OCI-LY1 (cell line): ENCODE data around the gene NUTM2E.
"Not testable (repeated sequence)": the region's sequence is repeated elsewhere in the genome, so short reads cannot be mapped to it uniquely, and the experiment has no call there.

Experiments
- H2AFZ ChIP-seq: fragments of 200-600 bp; sonication (generic), shearing (Covaris generic); 2 replicates; pipeline ENCODE4 v1.6.0; 2014; ENCODE audit warnings: antibody characterized with exemption, mild to moderate bottlenecking, low read length
- H3F3A ChIP-seq: fragments of 200-600 bp; sonication (generic), shearing (Covaris generic); 2 replicates; pipeline ENCODE4 v1.6.0; 2014; ENCODE audit warnings: mild to moderate bottlenecking, antibody characterized with exemption, low read length, moderate library complexity; ENCODE audit not compliant: insufficient read depth
- H3K27ac ChIP-seq: fragments of 200-600 bp; sonication (generic); 2 replicates; pipeline ENCODE4 v1.5.1; 2014; ENCODE audit warnings: low read length, mixed run types, mild to moderate bottlenecking, low read depth; ENCODE audit not compliant: poor library complexity, severe bottlenecking
- H3K27me3 ChIP-seq: fragments of 200-600 bp; sonication (generic); 2 replicates; pipeline ENCODE4 v1.6.0; 2014; ENCODE audit warnings: antibody characterized with exemption, mild to moderate bottlenecking, low read length, moderate library complexity; ENCODE audit not compliant: insufficient read depth
- H3K36me3 ChIP-seq: fragments of 200-600 bp; sonication (generic); 2 replicates; pipeline ENCODE4 v1.6.1; 2014; ENCODE audit warnings: mild to moderate bottlenecking, antibody characterized with exemption, low read length, moderate library complexity, mixed read lengths; ENCODE audit not compliant: insufficient read depth
- H3K4me1 ChIP-seq: fragments of 200-600 bp; sonication (generic); 2 replicates; pipeline ENCODE4 v1.5.1; 2014; ENCODE audit warnings: mild to moderate bottlenecking, low read length, moderate library complexity; ENCODE audit not compliant: insufficient read depth, severe bottlenecking
- H3K4me2 ChIP-seq: fragments of 200-600 bp; sonication (generic), shearing (Covaris generic); 2 replicates; pipeline ENCODE4 v1.6.1; 2014; ENCODE audit warnings: low read length
- H3K4me3 ChIP-seq: fragments of 200-600 bp; sonication (generic); 2 replicates; pipeline ENCODE4 v1.5.1; 2014; ENCODE audit warnings: low read length, low read depth, mild to moderate bottlenecking, mixed read lengths; ENCODE audit not compliant: poor library complexity, severe bottlenecking
- H3K79me2 ChIP-seq: fragments of 200-600 bp; shearing (Covaris generic); 2 replicates; pipeline ENCODE4 v1.6.1; 2016; ENCODE audit warnings: mixed run types, low read length, mixed read lengths; ENCODE audit not compliant: insufficient read depth
- H3K9ac ChIP-seq: fragments of 200-600 bp; sonication (generic), shearing (Covaris generic); 2 replicates; pipeline ENCODE4 v1.6.1; 2014; ENCODE audit warnings: mild to moderate bottlenecking, low read length, mixed read lengths
- H3K9me2 ChIP-seq: fragments of 200-600 bp; sonication (generic), shearing (Covaris generic); 2 replicates; pipeline ENCODE4 v1.6.1; 2014; ENCODE audit warnings: low read depth, mild to moderate bottlenecking, low read length, mixed read lengths
- H3K9me3 ChIP-seq: fragments of 200-600 bp; shearing (Covaris generic); 2 replicates; pipeline ENCODE4 v1.6.1; 2014; ENCODE audit warnings: low read length, mixed read lengths
- H4K20me1 ChIP-seq: fragments of 200-600 bp; sonication (generic), shearing (Covaris generic); 2 replicates; pipeline ENCODE4 v1.6.0; 2016; ENCODE audit warnings: mild to moderate bottlenecking, low read length; ENCODE audit not compliant: insufficient read depth

Gene NUTM2E

GRCh38 chr10:79868023-79868422, 41.5 kb downstream of the NUTM2E start:
- not testable (repeated sequence) for H3K4me2 ChIP-seq, H3F3A ChIP-seq, H3K9ac ChIP-seq, H3K9me3 ChIP-seq, H3K4me1 ChIP-seq, H3K27me3 ChIP-seq, H3K27ac ChIP-seq, H4K20me1 ChIP-seq, H3K79me2 ChIP-seq, H2AFZ ChIP-seq, H3K4me3 ChIP-seq, H3K36me3 ChIP-seq, H3K9me2 ChIP-seq

GRCh38 chr10:79869439-79870097, 43.0 kb downstream of the NUTM2E start:
- H3K36me3 ChIP-seq, H3K9me3 ChIP-seq: not testable (repeated sequence)

GRCh38 chr10:79871729-79872128, 45.2 kb downstream of the NUTM2E start:
- H3K9me3 ChIP-seq, H3K9me2 ChIP-seq, H4K20me1 ChIP-seq, H3K9ac ChIP-seq, H3K27me3 ChIP-seq, H3K79me2 ChIP-seq, H3K4me2 ChIP-seq, H2AFZ ChIP-seq, H3F3A ChIP-seq, H3K36me3 ChIP-seq, H3K4me3 ChIP-seq, H3K27ac ChIP-seq, H3K4me1 ChIP-seq: not testable (repeated sequence)

More at GRCh38 chr10:79869439-79870097, 43.0 kb downstream of the NUTM2E start:
- not testable (repeated sequence) for H3K27me3 ChIP-seq, H3K79me2 ChIP-seq, H4K20me1 ChIP-seq, H3F3A ChIP-seq, H3K4me2 ChIP-seq, H3K9ac ChIP-seq, H3K9me2 ChIP-seq, H2AFZ ChIP-seq, H3K4me1 ChIP-seq, H3K27ac ChIP-seq, H3K4me3 ChIP-seq
